ENCODE results near the gene RIMBP3B.
"Not testable (repeated sequence)": the region's sequence is repeated elsewhere in the genome, so short reads cannot be mapped to it uniquely, and the experiment has no call there.

Gene RIMBP3B, protein sequence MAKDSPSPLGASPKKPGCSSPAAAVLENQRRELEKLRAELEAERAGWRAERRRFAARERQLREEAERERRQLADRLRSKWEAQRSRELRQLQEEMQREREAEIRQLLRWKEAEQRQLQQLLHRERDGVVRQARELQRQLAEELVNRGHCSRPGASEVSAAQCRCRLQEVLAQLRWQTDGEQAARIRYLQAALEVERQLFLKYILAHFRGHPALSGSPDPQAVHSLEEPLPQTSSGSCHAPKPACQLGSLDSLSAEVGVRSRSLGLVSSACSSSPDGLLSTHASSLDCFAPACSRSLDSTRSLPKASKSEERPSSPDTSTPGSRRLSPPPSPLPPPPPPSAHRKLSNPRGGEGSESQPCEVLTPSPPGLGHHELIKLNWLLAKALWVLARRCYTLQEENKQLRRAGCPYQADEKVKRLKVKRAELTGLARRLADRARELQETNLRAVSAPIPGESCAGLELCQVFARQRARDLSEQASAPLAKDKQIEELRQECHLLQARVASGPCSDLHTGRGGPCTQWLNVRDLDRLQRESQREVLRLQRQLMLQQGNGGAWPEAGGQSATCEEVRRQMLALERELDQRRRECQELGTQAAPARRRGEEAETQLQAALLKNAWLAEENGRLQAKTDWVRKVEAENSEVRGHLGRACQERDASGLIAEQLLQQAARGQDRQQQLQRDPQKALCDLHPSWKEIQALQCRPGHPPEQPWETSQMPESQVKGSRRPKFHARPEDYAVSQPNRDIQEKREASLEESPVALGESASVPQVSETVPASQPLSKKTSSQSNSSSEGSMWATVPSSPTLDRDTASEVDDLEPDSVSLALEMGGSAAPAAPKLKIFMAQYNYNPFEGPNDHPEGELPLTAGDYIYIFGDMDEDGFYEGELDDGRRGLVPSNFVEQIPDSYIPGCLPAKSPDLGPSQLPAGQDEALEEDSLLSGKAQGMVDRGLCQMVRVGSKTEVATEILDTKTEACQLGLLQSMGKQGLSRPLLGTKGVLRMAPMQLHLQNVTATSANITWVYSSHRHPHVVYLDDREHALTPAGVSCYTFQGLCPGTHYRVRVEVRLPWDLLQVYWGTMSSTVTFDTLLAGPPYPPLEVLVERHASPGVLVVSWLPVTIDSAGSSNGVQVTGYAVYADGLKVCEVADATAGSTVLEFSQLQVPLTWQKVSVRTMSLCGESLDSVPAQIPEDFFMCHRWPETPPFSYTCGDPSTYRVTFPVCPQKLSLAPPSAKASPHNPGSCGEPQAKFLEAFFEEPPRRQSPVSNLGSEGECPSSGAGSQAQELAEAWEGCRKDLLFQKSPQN (N-terminal part only)

DNA sequence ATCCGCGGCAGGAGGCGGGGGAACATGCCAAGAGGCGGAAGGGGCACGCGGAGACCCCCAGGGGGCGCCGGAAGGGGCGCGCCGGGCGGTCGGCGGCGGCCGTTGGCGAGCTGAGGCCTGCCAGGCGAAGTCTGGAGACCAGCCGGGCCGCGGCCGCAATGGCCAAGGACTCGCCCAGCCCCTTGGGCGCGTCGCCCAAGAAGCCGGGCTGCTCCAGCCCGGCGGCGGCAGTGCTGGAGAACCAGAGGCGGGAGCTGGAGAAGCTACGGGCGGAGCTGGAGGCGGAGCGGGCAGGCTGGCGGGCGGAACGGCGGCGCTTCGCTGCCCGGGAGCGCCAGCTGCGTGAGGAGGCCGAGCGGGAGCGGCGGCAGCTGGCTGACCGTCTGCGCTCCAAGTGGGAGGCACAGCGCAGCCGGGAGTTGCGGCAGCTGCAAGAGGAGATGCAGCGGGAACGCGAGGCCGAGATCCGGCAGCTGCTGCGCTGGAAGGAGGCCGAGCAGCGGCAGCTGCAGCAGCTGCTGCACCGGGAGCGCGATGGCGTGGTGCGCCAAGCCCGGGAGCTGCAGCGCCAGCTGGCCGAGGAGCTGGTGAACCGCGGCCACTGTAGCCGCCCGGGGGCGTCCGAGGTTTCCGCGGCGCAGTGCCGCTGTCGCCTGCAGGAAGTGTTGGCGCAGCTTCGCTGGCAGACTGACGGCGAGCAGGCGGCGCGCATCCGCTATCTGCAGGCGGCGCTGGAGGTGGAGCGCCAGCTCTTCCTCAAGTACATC, at the start of gene RIMBP3B:
Gene RIMBP3B (plus strand): TSS at position 51 of the 767 bp plus-strand sequence. CDS start 108 bp downstream, at position 159.
- in situ Hi-C loops (cut with MboI; ENCODE audit: low sequenced_read_pairs) = not testable (repeated sequence)

DNA sequence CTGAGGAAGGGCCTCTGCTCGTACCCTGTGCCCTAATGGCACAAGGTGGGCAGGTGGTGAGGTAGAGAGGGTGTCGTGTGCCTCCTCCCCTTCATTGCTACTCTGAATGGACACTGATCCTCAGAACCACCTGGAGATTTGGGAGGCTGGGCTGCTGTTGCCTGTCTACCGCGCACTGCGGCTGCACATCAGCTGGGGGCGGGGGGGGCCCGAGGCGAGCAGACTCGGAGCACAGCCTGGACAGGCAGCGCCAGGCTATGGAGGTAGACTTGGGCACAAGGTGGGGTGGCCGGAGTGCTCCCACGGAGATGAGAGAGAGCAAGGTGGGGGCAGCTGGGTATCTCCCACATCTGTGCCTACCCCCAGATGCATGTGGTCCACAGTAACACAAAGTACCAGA, 26.0 kb upstream of the RIMBP3B start:
- in situ Hi-C loops (cut with MboI; ENCODE audit: low sequenced_read_pairs) = not testable (repeated sequence)

DNA sequence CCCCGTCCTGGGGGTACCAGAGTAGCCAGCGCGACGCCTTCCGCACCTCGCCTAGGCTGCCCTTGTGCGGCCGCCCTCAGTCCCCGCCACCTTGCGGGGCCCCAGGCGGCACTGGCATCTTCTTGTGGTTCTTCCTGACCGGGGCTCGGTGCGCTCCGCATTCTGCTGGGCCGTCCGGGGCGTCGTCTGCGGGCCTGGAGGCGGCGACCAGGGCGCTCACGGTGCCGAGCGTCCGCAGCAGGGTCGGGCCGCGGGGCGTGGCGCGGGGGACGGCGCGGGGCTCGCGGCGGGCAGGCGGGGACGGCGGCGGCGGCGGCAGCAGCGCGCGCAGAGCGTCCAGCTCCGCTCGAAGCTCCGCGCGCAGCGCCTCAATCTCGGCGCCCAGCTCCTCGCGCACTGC, 23.0 kb upstream of the RIMBP3B start:
- in situ Hi-C loops (cut with MboI; ENCODE audit: low sequenced_read_pairs) = not testable (repeated sequence)

DNA sequence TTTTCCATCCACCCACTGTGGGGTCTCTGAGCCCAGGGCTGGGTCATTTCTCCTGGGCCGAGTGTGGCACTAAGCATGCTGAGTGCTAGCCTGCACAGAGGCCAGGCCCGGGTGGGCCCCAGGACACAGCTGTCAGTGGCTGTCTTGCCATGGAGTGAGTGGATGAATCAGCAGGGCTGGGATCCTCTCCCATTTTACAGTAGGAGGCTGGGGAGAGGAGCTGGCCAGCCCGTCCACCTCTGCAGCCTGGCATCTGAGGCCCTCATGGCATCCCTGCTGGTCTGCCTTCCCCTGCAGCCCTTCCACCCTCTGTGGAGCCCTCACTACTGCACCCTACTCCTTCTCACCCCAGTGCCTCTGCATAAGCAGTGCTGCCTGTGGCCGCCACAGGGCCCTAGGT, 21.1 kb upstream of the RIMBP3B start:
- in situ Hi-C loops (cut with MboI; ENCODE audit: low sequenced_read_pairs) = not testable (repeated sequence)

DNA sequence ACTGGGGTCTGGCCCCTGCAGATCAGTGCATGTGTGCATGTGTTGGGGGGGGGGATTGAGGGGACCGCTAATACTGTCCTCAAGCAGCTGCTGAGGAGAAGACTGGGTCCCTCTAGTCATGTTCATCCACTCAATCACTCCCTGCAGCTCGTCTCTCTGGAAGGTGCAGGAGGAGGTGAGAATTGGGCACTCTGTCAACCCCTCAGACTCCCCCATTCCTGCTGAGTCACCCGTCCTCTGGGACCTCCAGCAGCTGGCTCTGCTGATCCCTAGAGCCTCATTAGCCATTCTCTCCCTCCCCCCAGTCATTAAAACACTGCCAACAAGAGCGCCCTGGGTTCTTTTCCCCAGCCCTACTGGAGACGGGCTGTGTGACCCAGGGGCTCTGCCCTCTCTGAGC, 20.5 kb upstream of the RIMBP3B start:
- in situ Hi-C loops (cut with MboI; ENCODE audit: low sequenced_read_pairs) = not testable (repeated sequence)

DNA sequence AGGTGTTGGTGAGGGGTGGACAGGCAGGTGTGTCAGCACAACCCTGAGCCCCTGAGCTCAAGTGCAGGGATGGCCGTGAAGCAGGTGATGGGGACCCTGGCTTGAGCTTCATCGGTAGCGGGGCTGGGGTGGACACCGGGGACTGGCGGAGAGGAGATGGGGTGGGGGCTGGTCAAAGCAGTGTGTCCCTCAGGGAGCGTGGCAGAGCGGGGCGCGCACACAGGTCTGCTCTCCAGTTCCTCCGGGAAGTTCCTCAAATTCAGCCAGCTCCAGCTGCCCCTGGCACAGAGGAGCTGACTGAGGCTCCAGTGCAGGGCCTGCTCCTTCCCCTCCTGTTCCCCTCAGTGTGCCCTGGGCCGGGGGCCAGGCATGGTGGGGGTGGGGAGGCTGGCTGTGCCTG, 19.7 kb upstream of the RIMBP3B start:
- in situ Hi-C loops (cut with MboI; ENCODE audit: low sequenced_read_pairs) = not testable (repeated sequence)

DNA sequence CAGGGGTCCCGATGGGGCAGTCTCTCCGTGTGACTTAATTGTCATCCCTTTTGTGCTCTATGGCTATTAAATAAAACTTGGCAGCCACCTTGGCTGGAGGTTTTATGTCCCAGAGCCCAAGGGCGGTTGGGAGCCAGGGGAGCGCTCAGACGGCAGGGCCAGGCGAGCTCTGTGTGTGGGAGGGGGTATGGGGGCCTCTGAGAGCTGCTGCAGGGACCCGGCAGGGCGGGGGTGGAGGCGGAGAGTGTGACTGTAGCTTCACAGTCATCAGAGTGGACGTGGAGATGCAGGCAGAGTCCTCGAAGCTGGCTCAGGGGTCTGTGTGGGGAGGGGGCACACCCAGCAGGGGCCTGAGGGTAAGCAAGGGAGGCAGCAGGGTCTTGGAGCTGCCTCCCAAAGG, 19.2 kb upstream of the RIMBP3B start:
- in situ Hi-C loops (cut with MboI; ENCODE audit: low sequenced_read_pairs) = not testable (repeated sequence)

DNA sequence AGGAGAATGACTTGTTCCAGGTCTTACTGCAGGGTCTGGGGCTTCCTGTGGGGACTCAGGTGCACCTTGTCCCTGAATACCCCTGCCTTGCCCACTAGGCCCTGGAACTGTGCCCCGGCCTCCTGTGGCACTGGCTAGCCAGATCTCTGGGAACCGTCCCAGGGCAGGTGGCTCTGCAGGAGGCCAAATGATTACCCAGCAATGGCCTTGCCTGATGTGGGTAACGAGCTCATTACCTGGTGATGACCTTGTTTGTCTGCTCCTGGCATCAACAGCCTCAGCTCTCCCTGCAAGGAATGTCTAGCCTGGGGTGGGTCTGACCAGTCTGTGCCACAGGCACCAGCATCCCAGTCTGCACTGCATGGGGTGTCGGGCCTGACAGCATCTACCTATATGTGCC, 18.2 kb upstream of the RIMBP3B start:
- in situ Hi-C loops (cut with MboI; ENCODE audit: low sequenced_read_pairs) = not testable (repeated sequence)

DNA sequence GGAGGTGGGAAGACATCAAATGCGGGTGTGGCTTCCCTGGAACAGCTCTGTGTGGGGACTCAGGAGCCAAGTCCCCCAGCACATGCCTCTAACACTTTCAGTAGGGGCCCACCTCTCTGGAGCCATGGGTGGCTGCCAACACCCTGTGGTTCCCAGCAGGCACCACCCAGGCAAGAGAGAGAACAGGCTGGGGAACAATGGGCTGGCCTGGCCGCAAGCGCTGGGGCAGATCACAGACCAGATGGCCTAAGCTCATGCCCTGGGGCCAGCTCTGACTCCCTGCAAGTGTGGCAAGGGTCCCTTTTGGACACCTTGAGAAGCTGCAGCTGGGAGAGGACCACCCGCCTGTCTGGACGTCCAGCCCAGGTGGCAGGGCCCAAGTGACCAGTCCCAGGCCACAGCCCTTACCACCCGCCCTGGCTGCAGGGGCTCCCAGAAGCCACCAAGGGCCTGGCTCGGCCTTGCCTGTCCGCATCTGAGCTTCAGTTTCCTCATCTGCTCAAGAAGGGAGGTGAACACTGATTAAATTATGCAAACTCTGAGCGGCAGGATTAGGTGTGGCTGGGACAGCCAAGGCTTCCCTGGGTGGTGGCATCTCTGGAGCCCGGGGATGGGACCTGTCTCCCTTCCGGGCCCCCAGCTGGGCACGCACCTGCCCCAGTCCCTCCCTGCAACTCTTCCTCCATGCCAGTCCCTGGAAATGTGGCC, 14.8 kb upstream of the RIMBP3B start:
- in situ Hi-C loops (cut with MboI; ENCODE audit: low sequenced_read_pairs) = not testable (repeated sequence)

DNA sequence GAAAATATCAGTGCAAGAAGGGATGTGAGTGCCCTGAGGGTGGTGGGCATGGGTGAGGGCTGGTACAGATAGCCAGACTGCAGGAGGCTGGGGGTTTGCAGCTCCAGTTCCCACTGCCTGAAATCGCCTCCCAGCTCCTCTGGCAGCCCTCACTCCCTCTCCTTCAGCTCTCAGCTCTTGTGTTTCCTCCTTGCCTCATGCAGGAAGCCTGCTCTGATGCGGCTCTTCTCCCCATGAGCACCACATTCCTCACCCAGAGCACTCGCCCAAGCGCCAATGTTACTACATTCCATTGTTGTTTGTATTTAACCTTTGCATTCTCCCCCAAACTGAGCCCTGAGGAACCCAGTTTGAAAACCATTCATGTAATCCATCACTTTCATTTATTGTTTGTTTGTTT, 7.7 kb upstream of the RIMBP3B start:
- in situ Hi-C loops (cut with MboI; ENCODE audit: low sequenced_read_pairs) = not testable (repeated sequence)

DNA sequence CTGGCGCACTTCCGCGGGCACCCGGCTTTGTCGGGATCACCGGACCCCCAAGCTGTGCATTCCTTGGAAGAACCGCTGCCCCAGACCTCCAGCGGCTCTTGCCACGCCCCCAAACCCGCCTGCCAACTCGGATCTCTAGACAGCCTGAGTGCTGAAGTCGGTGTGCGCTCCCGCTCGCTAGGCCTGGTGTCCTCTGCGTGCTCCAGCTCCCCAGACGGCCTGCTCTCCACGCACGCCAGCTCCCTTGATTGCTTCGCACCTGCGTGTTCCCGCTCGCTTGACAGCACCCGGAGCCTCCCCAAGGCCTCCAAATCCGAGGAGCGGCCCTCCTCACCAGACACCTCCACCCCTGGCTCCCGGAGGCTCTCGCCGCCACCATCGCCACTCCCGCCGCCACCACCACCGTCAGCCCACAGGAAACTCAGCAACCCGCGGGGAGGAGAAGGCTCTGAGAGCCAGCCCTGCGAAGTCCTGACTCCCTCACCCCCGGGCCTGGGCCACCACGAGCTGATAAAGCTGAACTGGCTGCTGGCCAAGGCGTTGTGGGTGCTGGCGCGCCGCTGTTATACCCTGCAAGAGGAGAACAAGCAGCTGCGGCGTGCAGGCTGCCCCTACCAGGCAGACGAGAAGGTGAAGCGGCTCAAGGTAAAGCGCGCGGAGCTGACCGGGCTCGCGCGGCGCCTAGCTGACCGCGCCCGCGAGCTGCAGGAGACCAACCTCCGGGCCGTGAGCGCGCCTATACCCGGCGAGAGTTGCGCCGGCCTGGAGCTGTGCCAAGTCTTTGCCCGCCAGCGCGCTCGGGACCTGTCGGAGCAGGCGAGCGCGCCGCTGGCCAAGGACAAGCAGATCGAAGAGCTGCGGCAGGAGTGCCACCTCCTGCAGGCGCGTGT, 1.2 kb downstream of the RIMBP3B start:
- in situ Hi-C loops (cut with MboI; ENCODE audit: low sequenced_read_pairs) = not testable (repeated sequence)

DNA sequence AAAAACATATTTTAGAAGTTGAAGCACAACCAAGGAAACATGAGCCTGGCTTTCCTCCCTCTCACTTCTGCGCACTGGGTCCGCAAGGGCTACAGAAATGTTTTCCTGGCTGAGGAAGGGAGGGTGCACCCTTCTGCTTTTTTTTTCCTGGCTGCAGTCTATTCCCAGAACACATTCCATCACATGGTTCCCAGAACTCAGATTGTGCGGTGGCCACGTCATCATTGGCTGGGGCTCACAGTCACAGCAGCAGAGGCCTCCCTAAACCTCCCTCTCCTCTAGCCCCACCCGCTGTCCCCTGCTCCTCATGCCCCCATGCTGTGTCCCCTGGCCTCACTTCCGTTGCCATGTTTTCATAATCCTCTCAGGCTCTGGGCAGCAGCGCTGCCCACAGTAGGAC, 5.9 kb downstream of the RIMBP3B start:
- in situ Hi-C loops (cut with MboI; ENCODE audit: low sequenced_read_pairs) = not testable (repeated sequence)

DNA sequence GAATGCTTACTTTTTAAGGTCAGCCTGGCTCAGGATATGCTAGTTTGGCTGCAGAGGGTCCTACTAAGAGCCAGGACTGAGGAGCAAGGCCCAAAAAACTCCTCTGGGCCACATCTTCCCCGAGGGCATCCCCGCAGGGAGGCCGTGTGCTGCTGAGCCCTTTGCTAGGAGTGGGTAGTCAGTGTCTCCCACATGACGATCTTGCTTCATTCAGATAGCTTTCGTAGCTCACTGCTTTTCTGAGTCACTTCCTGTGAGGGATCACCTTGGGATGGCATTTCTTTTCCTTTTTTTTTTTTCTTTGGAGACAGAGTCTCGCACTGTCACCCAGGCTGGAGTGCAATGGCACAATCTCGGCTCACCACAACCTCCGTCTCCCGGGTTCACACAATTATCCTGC, 6.5 kb downstream of the RIMBP3B start:
- in situ Hi-C loops (cut with MboI; ENCODE audit: low sequenced_read_pairs) = not testable (repeated sequence)

DNA sequence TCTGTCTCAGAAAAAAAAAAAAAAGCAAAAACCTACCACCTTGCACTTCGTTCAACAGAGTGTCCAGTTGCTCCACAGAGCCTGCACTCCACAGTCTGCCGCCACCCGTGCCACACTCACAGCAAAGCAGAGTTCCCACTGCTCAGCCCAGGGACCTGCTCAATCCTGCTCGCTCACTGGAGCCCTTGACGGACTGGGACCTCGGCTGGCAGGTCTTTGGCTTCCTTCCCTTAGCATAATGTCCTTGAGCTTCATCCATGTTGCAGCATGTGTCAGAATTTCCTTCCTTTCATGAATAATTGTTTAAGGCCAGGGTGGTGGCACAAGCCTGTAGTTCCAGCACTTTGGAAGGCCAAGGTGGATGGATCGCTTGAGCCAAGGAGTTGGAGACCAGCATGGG, 11.1 kb downstream of the RIMBP3B start:
- in situ Hi-C loops (cut with MboI; ENCODE audit: low sequenced_read_pairs) = not testable (repeated sequence)

DNA sequence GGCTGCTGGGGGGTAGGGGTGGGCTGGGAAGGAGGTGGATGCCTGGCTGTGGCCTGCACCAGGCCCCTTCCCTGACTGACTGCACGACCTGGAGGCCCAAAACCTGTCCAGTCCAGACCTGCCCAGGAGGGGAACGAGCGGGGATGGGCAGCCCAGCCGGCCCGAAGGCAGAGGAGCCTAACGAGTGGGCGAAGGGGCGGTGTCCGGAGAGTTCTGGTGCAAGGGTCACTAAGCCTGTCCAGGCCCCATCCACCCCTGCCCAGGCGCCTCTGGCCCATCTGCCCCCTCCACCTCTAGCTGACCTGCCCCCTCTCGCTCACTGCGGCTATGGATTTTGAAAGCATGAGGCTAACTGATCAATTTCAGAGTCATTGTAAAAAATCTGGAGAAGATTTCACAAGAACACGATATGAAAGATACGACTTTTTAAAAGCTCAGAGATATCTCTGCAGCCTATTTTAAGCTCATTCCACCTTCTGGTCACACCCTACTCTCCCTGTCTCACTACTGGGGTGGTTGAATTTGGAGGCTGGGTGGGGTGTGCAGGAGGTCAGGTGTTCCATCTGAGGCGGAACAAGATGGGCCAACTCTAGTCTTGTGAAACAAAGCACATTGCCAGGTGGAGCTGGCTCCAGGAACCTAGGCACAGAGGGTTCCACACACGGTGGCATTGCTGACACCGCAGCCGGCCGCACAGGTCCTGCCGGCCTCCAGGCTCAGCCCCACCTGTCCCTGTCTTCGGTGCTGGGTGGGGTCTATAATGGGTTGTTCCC, 17.8 kb downstream of the RIMBP3B start:
- in situ Hi-C loops (cut with MboI; ENCODE audit: low sequenced_read_pairs) = not testable (repeated sequence)

DNA sequence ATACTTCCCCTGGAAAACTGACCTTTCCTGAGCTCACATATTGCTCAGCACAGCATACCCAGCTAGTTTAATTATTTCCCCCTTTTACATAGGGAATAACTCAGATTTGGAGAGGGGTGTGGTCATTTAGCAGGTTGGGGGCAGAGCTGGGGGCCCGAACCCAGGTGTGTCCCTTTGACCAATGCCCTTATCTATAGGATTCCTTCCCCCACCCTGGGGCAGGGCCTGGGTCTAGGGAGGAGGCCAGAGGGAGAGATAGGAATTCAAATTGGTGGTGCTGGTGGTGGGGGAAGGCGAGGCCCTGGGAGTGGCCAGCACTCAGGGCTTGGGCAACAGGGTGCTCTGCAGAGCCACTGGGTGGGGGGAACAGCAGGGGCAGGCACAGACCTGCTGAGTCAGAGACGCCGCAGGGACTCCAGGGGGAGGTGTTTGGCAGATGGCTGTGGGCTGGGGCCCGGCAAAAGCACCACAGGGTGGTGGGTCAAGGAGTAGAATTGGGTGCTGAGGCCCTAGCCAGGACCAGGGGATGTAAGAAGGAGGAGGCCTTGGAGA, 19.3 kb downstream of the RIMBP3B start:
- in situ Hi-C loops (cut with MboI; ENCODE audit: low sequenced_read_pairs) = not testable (repeated sequence)

DNA sequence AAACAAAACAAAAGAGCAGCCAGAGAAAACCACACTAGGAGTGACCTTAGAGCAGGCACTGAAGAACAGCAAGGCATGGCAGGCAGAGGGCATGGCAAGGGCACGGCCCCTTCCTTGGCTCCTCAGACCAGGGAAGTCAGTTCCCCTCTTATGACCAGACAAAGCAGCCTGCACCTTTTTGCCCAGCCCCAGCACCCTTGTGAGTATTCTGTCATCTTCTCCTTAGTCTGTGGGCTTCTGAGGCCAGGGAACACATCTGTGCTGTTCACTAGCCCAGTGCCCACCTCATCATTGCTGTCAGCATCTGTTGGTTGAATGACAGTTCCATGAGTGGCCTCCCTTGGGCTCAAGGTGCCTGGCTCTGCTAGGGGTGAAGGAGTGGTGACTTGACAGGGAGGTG, 23.6 kb downstream of the RIMBP3B start:
- in situ Hi-C loops (cut with MboI; ENCODE audit: low sequenced_read_pairs) = not testable (repeated sequence)

DNA sequence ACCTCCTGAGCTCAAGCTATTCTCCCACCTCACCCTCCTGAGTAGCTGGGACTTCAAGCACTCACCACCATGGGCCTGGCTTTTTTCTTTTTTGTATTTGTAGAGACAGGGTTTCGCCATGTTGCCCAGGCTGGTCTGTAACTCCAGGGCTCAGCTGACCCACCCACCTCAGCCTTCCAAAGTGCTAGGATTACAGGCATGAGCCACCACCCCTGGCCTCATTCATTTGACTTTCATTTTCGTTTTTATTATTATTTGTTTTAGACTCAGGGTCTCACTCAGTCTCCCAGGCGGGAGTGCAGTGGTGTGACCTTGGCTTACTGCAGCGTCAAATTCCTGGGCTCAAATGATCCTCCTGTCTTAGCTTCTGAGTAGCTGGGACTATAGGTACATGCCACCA, 24.2 kb downstream of the RIMBP3B start:
- in situ Hi-C loops (cut with MboI; ENCODE audit: low sequenced_read_pairs) = not testable (repeated sequence)
